Adipocyte (in vitro differentiated cells): ENCODE data around the gene TMEM183A.
"Not testable (repeated sequence)": the region's sequence is repeated elsewhere in the genome, so short reads cannot be mapped to it uniquely, and the experiment has no call there.

Experiments
- DNase-seq: peaks from one replicate; pipeline ENCODE4 v3.0.0-alpha.2; 2015; ENCODE audit warnings: low read depth
- H3K27me3 ChIP-seq: replicated peaks from 2 replicates; pipeline ENCODE4 v1.7.0; 2013; ENCODE audit warnings: mild to moderate bottlenecking, low read length, moderate library complexity; ENCODE audit not compliant: control insufficient read depth, insufficient read depth
- H3K36me3 ChIP-seq: 2 replicates; pipeline ENCODE4 v1.7.0; 2013; ENCODE audit warnings: low read length, mild to moderate bottlenecking, moderate library complexity; ENCODE audit not compliant: control insufficient read depth, insufficient read depth, severe bottlenecking
- H3K4me1 ChIP-seq: 2 replicates; pipeline ENCODE4 v1.7.0; 2013; ENCODE audit warnings: mild to moderate bottlenecking, low read length, moderate library complexity; ENCODE audit not compliant: control insufficient read depth, insufficient read depth
- H3K4me3 ChIP-seq: 2 replicates; pipeline ENCODE4 v1.7.0; 2013; ENCODE audit warnings: mild to moderate bottlenecking, low read length, moderate library complexity
- H3K9ac ChIP-seq: 2 replicates; pipeline ENCODE4 v1.7.0; 2013; ENCODE audit warnings: mild to moderate bottlenecking, low read length, moderate library complexity
- H3K9me3 ChIP-seq: 2 replicates; pipeline ENCODE4 v1.7.0; 2013; ENCODE audit warnings: mild to moderate bottlenecking, low read length, moderate library complexity; ENCODE audit not compliant: control insufficient read depth

TMEM183A gene

GRCh38 chr1:202968351-202968750 lies 38.8 kb upstream of the TMEM183A start:
- Histone ChIP-seq H3K9ac (no peak overlapping the region), H3K9me3 (no peaks in the 10 kb centered on the region), H3K4me3 (peak overlapping the region; percentile 80), H3K4me1 (peaks cover 31% of the 10 kb centered on the region), H3K27me3 (no peaks in the 10 kb centered on the region), H3K36me3 (peaks cover 13% of the 10 kb centered on the region)
- DNase-seq = no peak

GRCh38 chr1:202968895-202969295 lies 38.3 kb upstream of the TMEM183A start:
- DNase-seq = peak; percentile 69
- no peaks in the 10 kb centered on the region for H3K9me3 ChIP-seq
- H3K27me3 ChIP-seq = peaks cover 5% of the 10 kb centered on the region
- H3K9ac ChIP-seq = peak overlapping the region; percentile 40
- H3K36me3 ChIP-seq = peaks cover 8% of the 10 kb centered on the region
- H3K4me3 ChIP-seq = no peak overlapping the region
- H3K4me1 ChIP-seq = peaks cover 31% of the 10 kb centered on the region

GRCh38 chr1:202972046-202972445 lies 35.1 kb upstream of the TMEM183A start:
- Histone ChIP-seq H3K4me3 (no peak overlapping the region), H3K9me3 (no peaks in the 10 kb centered on the region), H3K9ac (no peak overlapping the region), H3K4me1 (peaks cover 13% of the 10 kb centered on the region), H3K27me3 (peaks cover 27% of the 10 kb centered on the region), H3K36me3 (no peaks in the 10 kb centered on the region)
- no peak for DNase-seq

GRCh38 chr1:202974856-202975255 lies 32.3 kb upstream of the TMEM183A start:
- no peaks in the 10 kb centered on the region for H3K4me1 ChIP-seq
- DNase-seq = no peak
- no peaks in the 10 kb centered on the region for H3K36me3 ChIP-seq
- H3K27me3 ChIP-seq = peaks cover 33% of the 10 kb centered on the region
- H3K9me3 ChIP-seq = no peaks in the 10 kb centered on the region
- no peak overlapping the region for H3K9ac ChIP-seq
- H3K4me3 ChIP-seq = no peak overlapping the region

- no peaks in the 10 kb centered on the region for H3K36me3 ChIP-seq
- DNase-seq = no peak
- no peak overlapping the region for H3K9ac ChIP-seq
- H3K4me1 ChIP-seq = no peaks in the 10 kb centered on the region
- H3K4me3 ChIP-seq = no peak overlapping the region
- no peaks in the 10 kb centered on the region for H3K9me3 ChIP-seq
- H3K27me3 ChIP-seq = peaks cover 33% of the 10 kb centered on the region
These were observed 30.5 kb upstream of the TMEM183A start for GRCh38 chr1:202976633-202977032.

- Histone ChIP-seq H3K36me3 (no peaks in the 10 kb centered on the region), H3K4me3 (no peak overlapping the region), H3K9ac (no peak overlapping the region), H3K27me3 (peaks cover 22% of the 10 kb centered on the region), H3K9me3 (no peaks in the 10 kb centered on the region), H3K4me1 (no peaks in the 10 kb centered on the region)
- DNase-seq = no peak
These were observed 27.7 kb upstream of the TMEM183A start for GRCh38 chr1:202979459-202979858.

- H3K4me1 ChIP-seq = no peaks in the 10 kb centered on the region
- H3K9me3 ChIP-seq = no peaks in the 10 kb centered on the region
- H3K4me3 ChIP-seq = no peak overlapping the region
- no peaks in the 10 kb centered on the region for H3K36me3 ChIP-seq
- H3K9ac ChIP-seq = no peak overlapping the region
- no peak for DNase-seq
- H3K27me3 ChIP-seq = peaks cover 17% of the 10 kb centered on the region
These were observed 25.2 kb upstream of the TMEM183A start for GRCh38 chr1:202981939-202982338.

GRCh38 chr1:202982715-202983430 lies 24.3 kb upstream of the TMEM183A start:
- H3K4me3 ChIP-seq = no peak overlapping the region
- peaks cover 20% of the 10 kb centered on the region for H3K27me3 ChIP-seq
- no peak for DNase-seq
- no peaks in the 10 kb centered on the region for H3K36me3 ChIP-seq
- no peak overlapping the region for H3K9ac ChIP-seq
- no peaks in the 10 kb centered on the region for H3K4me1 ChIP-seq
- no peaks in the 10 kb centered on the region for H3K9me3 ChIP-seq

- H3K9me3 ChIP-seq, H3K9ac ChIP-seq, H3K4me1 ChIP-seq, H3K36me3 ChIP-seq, DNase-seq, H3K4me3 ChIP-seq: not testable (repeated sequence)
- peaks cover 41% of the 10 kb centered on the region for H3K27me3 ChIP-seq
These were observed 21.1 kb upstream of the TMEM183A start for GRCh38 chr1:202986120-202986519.

- Histone ChIP-seq H3K9ac (no peak overlapping the region), H3K9me3 (peaks cover 10% of the 10 kb centered on the region), H3K4me3 (no peak overlapping the region), H3K27me3 (peaks cover 53% of the 10 kb centered on the region), H3K36me3 (no peaks in the 10 kb centered on the region), H3K4me1 (no peaks in the 10 kb centered on the region)
- DNase-seq = no peak
These were observed 19.9 kb upstream of the TMEM183A start for GRCh38 chr1:202987255-202987654.

- H3K4me3 ChIP-seq = no peak overlapping the region
- no peak for DNase-seq
- peaks cover 10% of the 10 kb centered on the region for H3K9me3 ChIP-seq
- H3K27me3 ChIP-seq = peaks cover 55% of the 10 kb centered on the region
- H3K36me3 ChIP-seq = no peaks in the 10 kb centered on the region
- H3K9ac ChIP-seq = no peak overlapping the region
- no peaks in the 10 kb centered on the region for H3K4me1 ChIP-seq
These were observed 19.1 kb upstream of the TMEM183A start for GRCh38 chr1:202987922-202988583.
